Muscle of leg (tissue), 11 donors: ENCODE results near the gene ZNF718. TPM values are rescaled to one million over a fixed set of nuclear protein-coding genes. Genes with fewer than 3 reads are reported as not detected.
"Not testable (repeated sequence)": the region's sequence is repeated elsewhere in the genome, so short reads cannot be mapped to it uniquely, and the experiment has no call there.

Experiments used
- DNase-seq: peaks from one replicate; pipeline ENCODE4 v3.0.0; 2013
- H3K27ac ChIP-seq: one replicate; pipeline ENCODE4 v1.5.1; 2013; ENCODE audit warnings: mild to moderate bottlenecking, low read length, control low read depth
- H3K27me3 ChIP-seq: one replicate; pipeline ENCODE4 v1.6.1; 2013; ENCODE audit warnings: low read length; ENCODE audit not compliant: control insufficient read depth, insufficient read depth
- H3K36me3 ChIP-seq: one replicate; pipeline ENCODE4 v1.6.1; 2013; ENCODE audit warnings: low read length; ENCODE audit not compliant: control insufficient read depth, insufficient read depth
- H3K4me1 ChIP-seq: one replicate; pipeline ENCODE4 v1.6.1; 2013; ENCODE audit warnings: low read length; ENCODE audit not compliant: control insufficient read depth, insufficient read depth
- H3K4me3 ChIP-seq: one replicate; pipeline ENCODE4 v1.5.1; 2013; ENCODE audit warnings: low read length, control low read depth
- H3K9me3 ChIP-seq: replicated peaks from 2 replicates; pipeline ENCODE4 v1.6.1; 2013; ENCODE audit warnings: low read depth, low read length; ENCODE audit not compliant: control insufficient read depth
- WGBS: methylation state at CpG from one replicate; pipeline ENCODE4 v1.1.5; 2013; ENCODE audit warnings: missing lambda C conversion rate; ENCODE audit not compliant: insufficient coverage; 5-methylcytosine and 5-hydroxymethylcytosine counted together
- polyA plus RNA-seq, 8 donors: library from polyadenylated mRNA; unstranded; fragments of 120-200 nt; gene quantifications; one replicate each; pipeline versions ENCODE4 v1.2.1 to v1.2.3, GENCODE V29; 2013; ENCODE audit warnings: inconsistent platforms in 1 of 8, low replicate concordance in 1 of 8; ENCODE audit not compliant: insufficient read length in 8 of 8, insufficient read depth in 1 of 8
- total RNA-seq: library from RNA; stranded (reverse); fragments of 120-200 nt; gene quantifications from one replicate; pipeline ENCODE4 v1.2.4, GENCODE V29; 2013

ZNF718 gene
- total and polyA plus RNA-seq, 9 donors = 3.5 to 9.5 (median 6.7) TPM

- no peaks in the 10 kb centered on the region for H3K36me3 ChIP-seq
Observed at GRCh38 chr4:146621-147020, 22.3 kb downstream of the ZNF718 start.

GRCh38 chr4:147233-147632, 22.9 kb downstream of the ZNF718 start:
- Histone ChIP-seq H3K27me3 (no peaks in the 10 kb centered on the region), H3K4me3 (no peak overlapping the region), H3K27ac (no peak overlapping the region), H3K36me3 (no peaks in the 10 kb centered on the region), H3K4me1 (no peaks in the 10 kb centered on the region), H3K9me3 (peaks cover 62% of the 10 kb centered on the region)
- 100% methylated on average over 2 of the region's 4 CpGs for WGBS
- DNase-seq = no peak

More at GRCh38 chr4:146621-147020, 22.3 kb downstream of the ZNF718 start:
- DNase-seq = no peak
- no CpG with 5 or more reads among the region's 1 CpG for WGBS
- Histone ChIP-seq H3K9me3 (peaks cover 64% of the 10 kb centered on the region), H3K27me3 (no peaks in the 10 kb centered on the region), H3K4me1 (no peaks in the 10 kb centered on the region), H3K27ac (no peak overlapping the region), H3K4me3 (no peak overlapping the region)

- WGBS = no CpG with 5 or more reads among the region's 4 CpGs
- Histone ChIP-seq H3K27ac (no peak overlapping the region), H3K27me3 (no peaks in the 10 kb centered on the region), H3K4me3 (no peak overlapping the region), H3K9me3 (peaks cover 43% of the 10 kb centered on the region), H3K4me1 (no peaks in the 10 kb centered on the region), H3K36me3 (peaks cover 6% of the 10 kb centered on the region)
- no peak for DNase-seq
Observed at GRCh38 chr4:161496-162284, 37.4 kb downstream of the ZNF718 start.

GRCh38 chr4:169640-170039, 45.3 kb downstream of the ZNF718 start:
- peaks cover 36% of the 10 kb centered on the region for H3K9me3 ChIP-seq
- H3K4me3 ChIP-seq, DNase-seq, H3K4me1 ChIP-seq, H3K27me3 ChIP-seq, H3K27ac ChIP-seq, H3K36me3 ChIP-seq: not testable (repeated sequence)
- WGBS = no CpG with 5 or more reads among the region's 3 CpGs

GRCh38 chr4:171318-171717, 47.0 kb downstream of the ZNF718 start:
- H3K9me3 ChIP-seq = peaks cover 39% of the 10 kb centered on the region
- not testable (repeated sequence) for H3K4me3 ChIP-seq, H3K36me3 ChIP-seq, H3K27me3 ChIP-seq, H3K27ac ChIP-seq, DNase-seq, H3K4me1 ChIP-seq
- WGBS = 82% methylated on average over 2 of the region's 10 CpGs

- no peak overlapping the region for H3K27ac ChIP-seq
- H3K9me3 ChIP-seq = peaks cover 58% of the 10 kb centered on the region
- H3K36me3 ChIP-seq = no peaks in the 10 kb centered on the region
- WGBS = 84% methylated on average over 3 of the region's 7 CpGs
- DNase-seq = no peak
- no peak overlapping the region for H3K4me3 ChIP-seq
- no peaks in the 10 kb centered on the region for H3K27me3 ChIP-seq
- no peaks in the 10 kb centered on the region for H3K4me1 ChIP-seq
Observed at GRCh38 chr4:173666-174314, 49.5 kb downstream of the ZNF718 start.

GRCh38 chr4:175986-176385, 51.7 kb downstream of the ZNF718 start:
- Histone ChIP-seq H3K4me3 (no peak overlapping the region), H3K27ac (no peak overlapping the region), H3K9me3 (peaks cover 67% of the 10 kb centered on the region), H3K4me1 (no peaks in the 10 kb centered on the region), H3K27me3 (no peaks in the 10 kb centered on the region), H3K36me3 (no peaks in the 10 kb centered on the region)
- no peak for DNase-seq

- no peak overlapping the region for H3K4me3 ChIP-seq
- H3K27ac ChIP-seq = no peak overlapping the region
- WGBS = no CpG with 5 or more reads among the region's 1 CpG
- H3K9me3 ChIP-seq = peaks cover 65% of the 10 kb centered on the region
- DNase-seq = no peak
- H3K36me3 ChIP-seq = no peaks in the 10 kb centered on the region
- no peaks in the 10 kb centered on the region for H3K27me3 ChIP-seq
- no peaks in the 10 kb centered on the region for H3K4me1 ChIP-seq
Observed at GRCh38 chr4:176995-177394, 52.7 kb downstream of the ZNF718 start.

GRCh38 chr4:182225-182624, 57.9 kb downstream of the ZNF718 start:
- peaks cover 53% of the 10 kb centered on the region for H3K9me3 ChIP-seq
- not testable (repeated sequence) for DNase-seq, H3K36me3 ChIP-seq, H3K27ac ChIP-seq, H3K4me1 ChIP-seq, H3K27me3 ChIP-seq, H3K4me3 ChIP-seq
- no CpG with 5 or more reads among the region's 3 CpGs for WGBS

GRCh38 chr4:188091-188490, 63.8 kb downstream of the ZNF718 start:
- no peaks in the 10 kb centered on the region for H3K27me3 ChIP-seq
- DNase-seq = no peak
- no peaks in the 10 kb centered on the region for H3K4me1 ChIP-seq
- H3K36me3 ChIP-seq = no peaks in the 10 kb centered on the region
- H3K9me3 ChIP-seq = peaks cover 48% of the 10 kb centered on the region
- H3K4me3 ChIP-seq = no peak overlapping the region
- WGBS = 84% methylated on average over 3 of the region's 3 CpGs
- H3K27ac ChIP-seq = no peak overlapping the region
